Smooth muscle cell (in vitro differentiated cells): ENCODE data around the gene ZNF277. TPM values are rescaled to one million over a fixed set of nuclear protein-coding genes. Genes with fewer than 3 reads are reported as not detected.

Experiments used
- DNase-seq: peaks from one replicate; lab custom pipeline; 2025; ENCODE audit not compliant: unreplicated experiment; lab: John Stamatoyannopoulos, UW
- H2AFZ ChIP-seq: fragments of 200-600 bp; sonication (generic); 2 replicates; pipeline ENCODE4 v1.6.0; 2016; ENCODE audit warnings: antibody characterized with exemption, low read depth, mild to moderate bottlenecking
- H3F3A ChIP-seq: fragments of 200-600 bp; sonication (generic); 2 replicates; pipeline ENCODE4 v1.6.0; 2017; ENCODE audit warnings: antibody characterized with exemption, low read depth
- H3K27ac ChIP-seq: fragments of 200-600 bp; sonication (generic); 2 replicates; pipeline ENCODE4 v1.5.1; 2016; ENCODE audit warnings: low read depth, mild to moderate bottlenecking
- H3K27me3 ChIP-seq: fragments of 200-600 bp; sonication (generic); 2 replicates; pipeline ENCODE4 v1.6.1; 2016; ENCODE audit warnings: low read depth, mild to moderate bottlenecking
- H3K36me3 ChIP-seq: fragments of 200-600 bp; sonication (generic); 2 replicates; pipeline ENCODE4 v1.5.1; 2016; ENCODE audit warnings: low read depth
- H3K4me1 ChIP-seq: fragments of 200-600 bp; sonication (generic); 2 replicates; pipeline ENCODE4 v1.5.1; 2016; ENCODE audit warnings: low read depth
- H3K4me2 ChIP-seq: fragments of 200-600 bp; sonication (generic); 2 replicates; pipeline ENCODE4 v1.6.0; 2016; ENCODE audit warnings: mild to moderate bottlenecking
- H3K4me3 ChIP-seq: fragments of 200-600 bp; sonication (generic); 2 replicates; pipeline ENCODE4 v1.5.1; 2016; ENCODE audit warnings: mild to moderate bottlenecking
- H3K79me2 ChIP-seq: fragments of 200-600 bp; sonication (generic); 2 replicates; pipeline ENCODE4 v1.6.0; 2016; ENCODE audit warnings: low read depth, mild to moderate bottlenecking
- H3K9ac ChIP-seq: fragments of 200-600 bp; sonication (generic); 2 replicates; pipeline ENCODE4 v1.6.0; 2016; ENCODE audit warnings: low read depth
- H3K9me3 ChIP-seq: fragments of 200-600 bp; sonication (generic); replicated peaks from 2 replicates; pipeline ENCODE4 v1.5.1; 2016; ENCODE audit warnings: low read depth
- H4K20me1 ChIP-seq: fragments of 200-600 bp; sonication (generic); 2 replicates; pipeline ENCODE4 v1.6.0; 2016; ENCODE audit warnings: low read depth
- CTCF ChIP-seq: fragments of 200-600 bp; sonication (generic); IDR thresholded peaks from 2 replicates; pipeline ENCODE4 v1.5.1; 2017; ENCODE audit warnings: borderline replicate concordance, mild to moderate bottlenecking, antibody characterized with exemption; ENCODE audit not compliant: insufficient read depth, poor library complexity, severe bottlenecking
- WGBS: methylation state at CpG from one replicate; pipeline ENCODE4 v1.1.7; 2016; ENCODE audit warnings: low lambda C conversion rate; 5-methylcytosine and 5-hydroxymethylcytosine counted together
- polyA plus RNA-seq: library from polyadenylated mRNA; unstranded; fragments of >200 nt; fragmentation: Nextera tagmentation; extraction: Ambion mirVana; gene quantifications from 2 replicates; pipeline ENCODE4 v1.2.1, GENCODE V29; 2016
- total RNA-seq: library from RNA; depleted of rRNA; stranded (reverse); fragments of >200 nt; gene quantifications from 2 replicates; pipeline ENCODE4 v1.2.3, GENCODE V29; 2014

The ZNF277 gene
- total and polyA plus RNA-seq, 2 experiments from 2014 or later = 8.4 to 28.0 TPM

GRCh38 chr7:112252141-112252540 lies 45.6 kb downstream of the ZNF277 start:
- WGBS = 88% methylated on average over 3 of the region's 3 CpGs

GRCh38 chr7:112252691-112253090 lies 46.2 kb downstream of the ZNF277 start:
- Histone ChIP-seq H3K27me3 (peaks cover 5% of the 10 kb centered on the region), H3K9ac (no peak overlapping the region), H3K4me3 (no peak overlapping the region), H3K4me1 (peaks cover 12% of the 10 kb centered on the region), H2AFZ (no peak overlapping the region), H3K4me2 (no peak overlapping the region), H3K79me2 (peaks cover 36% of the 10 kb centered on the region), H3K27ac (no peak overlapping the region), H3K9me3 (no peaks in the 10 kb centered on the region), H3F3A (no peaks in the 10 kb centered on the region), H3K36me3 (no peaks in the 10 kb centered on the region), H4K20me1 (peaks cover 68% of the 10 kb centered on the region)
- TF ChIP-seq CTCF = no peak
- 66% methylated on average over 3 of the region's 3 CpGs for WGBS
- no peak for DNase-seq

More at GRCh38 chr7:112252141-112252540, 45.6 kb downstream of the ZNF277 start:
- no peak overlapping the region for H3K27ac ChIP-seq
- TF ChIP-seq CTCF = no peak
- H3K27me3 ChIP-seq = peaks cover 5% of the 10 kb centered on the region
- no peak overlapping the region for H3K9ac ChIP-seq
- H4K20me1 ChIP-seq = peaks cover 67% of the 10 kb centered on the region
- peaks cover 32% of the 10 kb centered on the region for H3K79me2 ChIP-seq
- H3F3A ChIP-seq = no peaks in the 10 kb centered on the region
- H2AFZ ChIP-seq = no peak overlapping the region
- no peaks in the 10 kb centered on the region for H3K36me3 ChIP-seq
- H3K9me3 ChIP-seq = no peaks in the 10 kb centered on the region
- H3K4me1 ChIP-seq = peaks cover 12% of the 10 kb centered on the region
- no peak overlapping the region for H3K4me3 ChIP-seq
- no peak overlapping the region for H3K4me2 ChIP-seq
- DNase-seq = no peak

GRCh38 chr7:112254156-112254555 lies 47.7 kb downstream of the ZNF277 start:
- H3K27me3 ChIP-seq = peaks cover 2% of the 10 kb centered on the region
- H3K79me2 ChIP-seq = peaks cover 43% of the 10 kb centered on the region
- H2AFZ ChIP-seq = no peak overlapping the region
- peaks cover 71% of the 10 kb centered on the region for H4K20me1 ChIP-seq
- no peak overlapping the region for H3K9ac ChIP-seq
- H3K9me3 ChIP-seq = no peaks in the 10 kb centered on the region
- peaks cover 11% of the 10 kb centered on the region for H3K4me1 ChIP-seq
- H3K27ac ChIP-seq = no peak overlapping the region
- no peaks in the 10 kb centered on the region for H3K36me3 ChIP-seq
- no peak for DNase-seq
- H3K4me2 ChIP-seq = no peak overlapping the region
- no peak overlapping the region for H3K4me3 ChIP-seq
- 80% methylated on average over 1 of the region's 1 CpG for WGBS
- no peaks in the 10 kb centered on the region for H3F3A ChIP-seq
- no peak for TF ChIP-seq CTCF

GRCh38 chr7:112254709-112255387 lies 48.4 kb downstream of the ZNF277 start:
- H4K20me1 ChIP-seq = peaks cover 75% of the 10 kb centered on the region
- no peak overlapping the region for H3K27ac ChIP-seq
- H3K79me2 ChIP-seq = peaks cover 43% of the 10 kb centered on the region
- no peaks in the 10 kb centered on the region for H3K27me3 ChIP-seq
- H3F3A ChIP-seq = no peaks in the 10 kb centered on the region
- no peak overlapping the region for H3K4me2 ChIP-seq
- no peak overlapping the region for H3K9ac ChIP-seq
- no peaks in the 10 kb centered on the region for H3K36me3 ChIP-seq
- TF ChIP-seq CTCF = no peak
- no peak for DNase-seq
- H3K4me3 ChIP-seq = no peak overlapping the region
- H2AFZ ChIP-seq = no peak overlapping the region
- 84% methylated on average over 6 of the region's 6 CpGs for WGBS
- no peaks in the 10 kb centered on the region for H3K9me3 ChIP-seq
- H3K4me1 ChIP-seq = peaks cover 8% of the 10 kb centered on the region
